MM.1S (cell line): ENCODE results near the gene LDLRAD4.

Experiments
- DNase-seq: peaks from one replicate; pipeline ENCODE4 v3.0.0-alpha.2; 2015
- H2AFZ ChIP-seq: fragments of 300-600 bp; sonication (generic); 2 replicates; pipeline ENCODE4 v1.6.0; 2016; ENCODE audit warnings: antibody characterized with exemption, low read length
- H3F3A ChIP-seq: fragments of 300-600 bp; sonication (generic); 2 replicates; pipeline ENCODE4 v1.6.1; 2016; ENCODE audit warnings: mild to moderate bottlenecking, antibody characterized with exemption, low read length, moderate library complexity, mixed read lengths; ENCODE audit not compliant: insufficient read depth
- H3K27ac ChIP-seq: fragments of 300-600 bp; sonication (generic); 2 replicates; pipeline ENCODE4 v1.5.1; 2016; ENCODE audit warnings: mild to moderate bottlenecking, low read length
- H3K27me3 ChIP-seq: fragments of 300-600 bp; sonication (generic); replicated peaks from 2 replicates; pipeline ENCODE4 v1.6.0; 2016; ENCODE audit warnings: low read length; ENCODE audit not compliant: insufficient read depth
- H3K36me3 ChIP-seq: fragments of 300-600 bp; sonication (generic); replicated peaks from 2 replicates; pipeline ENCODE4 v1.6.1; 2016; ENCODE audit warnings: mild to moderate bottlenecking, low read length, mixed read lengths; ENCODE audit not compliant: insufficient read depth
- H3K4me1 ChIP-seq: fragments of 300-600 bp; sonication (generic); 2 replicates; pipeline ENCODE4 v1.6.1; 2016; ENCODE audit warnings: low read length, mixed read lengths
- H3K4me2 ChIP-seq: fragments of 300-600 bp; sonication (generic); 2 replicates; pipeline ENCODE4 v1.6.0; 2016; ENCODE audit warnings: low read depth, low read length
- H3K4me3 ChIP-seq: fragments of 300-600 bp; sonication (generic); 2 replicates; pipeline ENCODE4 v1.5.1; 2016; ENCODE audit warnings: low read length, mixed read lengths
- H3K79me2 ChIP-seq: fragments of 300-600 bp; sonication (generic); 2 replicates; pipeline ENCODE4 v1.6.1; 2016; ENCODE audit warnings: mixed run types, low read length, mixed read lengths
- H3K9ac ChIP-seq: fragments of 300-600 bp; sonication (generic); 2 replicates; pipeline ENCODE4 v1.6.1; 2016; ENCODE audit warnings: low read length, mixed read lengths
- H3K9me2 ChIP-seq: fragments of 300-600 bp; sonication (generic); replicated peaks from 2 replicates; pipeline ENCODE4 v1.6.1; 2016; ENCODE audit warnings: mild to moderate bottlenecking, low read length, mixed read lengths; ENCODE audit not compliant: insufficient read depth
- H3K9me3 ChIP-seq: fragments of 300-600 bp; sonication (generic); replicated peaks from 2 replicates; pipeline ENCODE4 v1.6.1; 2016; ENCODE audit warnings: mild to moderate bottlenecking, low read length, mixed read lengths; ENCODE audit not compliant: insufficient read depth
- H4K20me1 ChIP-seq: fragments of 300-600 bp; sonication (generic); 2 replicates; pipeline ENCODE4 v1.6.1; 2016; ENCODE audit warnings: mild to moderate bottlenecking, low read length, moderate library complexity, mixed read lengths; ENCODE audit not compliant: insufficient read depth
- EZH2 ChIP-seq: fragments of 300-600 bp; sonication (generic); optimal IDR thresholded peaks from 2 replicates; pipeline ENCODE3; 2017; ENCODE audit warnings: low read depth, mild to moderate bottlenecking, antibody characterized with exemption, low read length, mixed read lengths
- EZH2phosphoT487 ChIP-seq: fragments of 300-600 bp; sonication (generic); IDR thresholded peaks from 2 replicates; pipeline ENCODE4 v1.6.1; 2018; ENCODE audit warnings: antibody characterized with exemption, low read length
- TF ChIP-seq, protein P1 (sequence below): fragments of 300-600 bp; sonication (generic); IDR thresholded peaks from 2 replicates; pipeline ENCODE4 v1.5.1; 2016; ENCODE audit warnings: antibody characterized with exemption, low read length, mixed read lengths

The LDLRAD4 gene

GRCh38 chr18:13245481-13246000, 27.0 kb downstream of the LDLRAD4 start:
- H2AFZ ChIP-seq: no peak overlapping the region
- no peak for DNase-seq
- H3K4me2 ChIP-seq: no peak overlapping the region
- no peaks in the 10 kb centered on the region for H3K4me1 ChIP-seq
- H3K9me2 ChIP-seq: no peaks in the 10 kb centered on the region
- H3F3A ChIP-seq: no peaks in the 10 kb centered on the region
- no peaks in the 10 kb centered on the region for H3K36me3 ChIP-seq
- H3K4me3 ChIP-seq: no peak overlapping the region
- H3K79me2 ChIP-seq: no peaks in the 10 kb centered on the region
- no peaks in the 10 kb centered on the region for H4K20me1 ChIP-seq
- H3K27ac ChIP-seq: no peak overlapping the region
- H3K9me3 ChIP-seq: no peaks in the 10 kb centered on the region
- no peak for TF ChIP-seq EZH2phosphoT487
- TF ChIP-seq, protein P1, sequence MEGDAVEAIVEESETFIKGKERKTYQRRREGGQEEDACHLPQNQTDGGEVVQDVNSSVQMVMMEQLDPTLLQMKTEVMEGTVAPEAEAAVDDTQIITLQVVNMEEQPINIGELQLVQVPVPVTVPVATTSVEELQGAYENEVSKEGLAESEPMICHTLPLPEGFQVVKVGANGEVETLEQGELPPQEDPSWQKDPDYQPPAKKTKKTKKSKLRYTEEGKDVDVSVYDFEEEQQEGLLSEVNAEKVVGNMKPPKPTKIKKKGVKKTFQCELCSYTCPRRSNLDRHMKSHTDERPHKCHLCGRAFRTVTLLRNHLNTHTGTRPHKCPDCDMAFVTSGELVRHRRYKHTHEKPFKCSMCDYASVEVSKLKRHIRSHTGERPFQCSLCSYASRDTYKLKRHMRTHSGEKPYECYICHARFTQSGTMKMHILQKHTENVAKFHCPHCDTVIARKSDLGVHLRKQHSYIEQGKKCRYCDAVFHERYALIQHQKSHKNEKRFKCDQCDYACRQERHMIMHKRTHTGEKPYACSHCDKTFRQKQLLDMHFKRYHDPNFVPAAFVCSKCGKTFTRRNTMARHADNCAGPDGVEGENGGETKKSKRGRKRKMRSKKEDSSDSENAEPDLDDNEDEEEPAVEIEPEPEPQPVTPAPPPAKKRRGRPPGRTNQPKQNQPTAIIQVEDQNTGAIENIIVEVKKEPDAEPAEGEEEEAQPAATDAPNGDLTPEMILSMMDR: no peak
- TF ChIP-seq EZH2: no peak
- no peak overlapping the region for H3K9ac ChIP-seq
- H3K27me3 ChIP-seq: no peaks in the 10 kb centered on the region

DNA sequence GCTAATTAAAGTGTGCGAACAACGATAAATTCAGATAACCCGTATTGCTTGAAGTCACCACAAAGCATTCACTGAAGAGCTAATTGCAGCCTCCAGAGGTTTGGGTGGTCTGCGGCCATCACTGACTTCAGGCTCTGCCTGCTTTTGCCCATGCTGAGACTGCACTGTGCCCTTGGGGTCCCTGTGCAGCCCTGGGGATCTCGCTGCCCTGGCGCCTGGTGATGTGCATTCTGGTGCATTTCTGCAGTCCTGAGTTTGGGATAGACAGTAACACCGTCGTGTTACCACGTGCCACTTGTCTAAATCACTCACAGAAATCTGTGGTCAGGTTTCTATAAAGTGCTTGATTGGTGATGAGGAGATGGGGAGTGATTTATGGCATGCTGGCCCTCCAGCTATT, 27.6 kb downstream of the LDLRAD4 start:
- no peaks in the 10 kb centered on the region for H3F3A ChIP-seq
- DNase-seq: no peak
- no peaks in the 10 kb centered on the region for H3K27me3 ChIP-seq
- H3K4me2 ChIP-seq: no peak overlapping the region
- H3K9me3 ChIP-seq: no peaks in the 10 kb centered on the region
- no peaks in the 10 kb centered on the region for H3K9me2 ChIP-seq
- H3K9ac ChIP-seq: no peak overlapping the region
- no peaks in the 10 kb centered on the region for H3K36me3 ChIP-seq
- H3K4me3 ChIP-seq: no peak overlapping the region
- H2AFZ ChIP-seq: no peak overlapping the region
- no peaks in the 10 kb centered on the region for H4K20me1 ChIP-seq
- H3K79me2 ChIP-seq: no peaks in the 10 kb centered on the region
- no peak overlapping the region for H3K27ac ChIP-seq
- H3K4me1 ChIP-seq: no peaks in the 10 kb centered on the region
- TF ChIP-seq EZH2 (no peak), EZH2phosphoT487 (no peak)
- TF ChIP-seq, protein P1: no peak

DNA sequence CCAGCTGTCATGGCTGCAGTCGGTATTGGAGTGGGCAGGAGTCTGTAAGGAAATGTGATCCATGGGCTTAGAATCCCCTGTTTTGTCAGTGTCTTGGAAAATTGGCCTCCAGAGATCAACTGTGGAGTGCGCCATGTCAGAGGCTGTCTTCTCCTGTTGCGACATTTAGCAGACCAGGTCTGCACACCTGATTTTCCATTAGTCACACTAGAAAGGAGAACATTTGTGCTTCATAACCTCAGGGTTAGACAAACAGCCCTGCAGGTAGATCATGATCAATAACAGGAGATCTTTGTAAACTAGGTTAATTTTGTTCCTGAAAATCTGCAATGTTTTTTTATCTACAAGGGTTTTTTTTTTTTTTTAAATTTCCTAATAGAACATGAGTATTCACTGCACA, 28.0 kb downstream of the LDLRAD4 start:
- Histone ChIP-seq H3K9ac (no peak overlapping the region), H3K9me2 (no peaks in the 10 kb centered on the region), H3K36me3 (no peaks in the 10 kb centered on the region), H3K79me2 (no peaks in the 10 kb centered on the region), H3K27me3 (no peaks in the 10 kb centered on the region), H3F3A (no peaks in the 10 kb centered on the region), H3K4me1 (no peaks in the 10 kb centered on the region), H3K4me3 (no peak overlapping the region), H3K9me3 (no peaks in the 10 kb centered on the region), H3K4me2 (no peak overlapping the region), H4K20me1 (no peaks in the 10 kb centered on the region), H3K27ac (no peak overlapping the region), H2AFZ (no peak overlapping the region)
- DNase-seq: no peak
- TF ChIP-seq EZH2 (no peak), EZH2phosphoT487 (no peak)
- TF ChIP-seq, protein P1: no peak
